Keratinocyte (primary cell): ENCODE data around the gene TCHP. TPM values are rescaled to one million over a fixed set of nuclear protein-coding genes. Genes with fewer than 3 reads are reported as not detected.
A peak's percentile ranks its signal among the peaks of the same experiment; 100 is the strongest.

ENCODE experiments used
- DNase-seq: peaks from one replicate; pipeline ENCODE4 v3.0.0-alpha.2; 2011; ENCODE audit warnings: low read depth, missing footprints, low spot score
- FAIRE-seq: peaks from 2 replicates; lab custom pipeline; 2011; peaks lifted over from hg19 to GRCh38; lab: Jason Lieb, UNC
- H2AFZ ChIP-seq: 2 replicates; pipeline ENCODE4 v1.6.0; 2012; ENCODE audit warnings: low read length, control low read depth, inconsistent platforms; ENCODE audit not compliant: control insufficient read depth
- H3K27ac ChIP-seq: 2 replicates; pipeline ENCODE4 v1.5.1; 2011; ENCODE audit warnings: low read length; ENCODE audit not compliant: control insufficient read depth, insufficient read depth
- H3K27me3 ChIP-seq: 3 replicates; pipeline ENCODE4 v1.6.0; 2011; ENCODE audit warnings: low read length; ENCODE audit not compliant: control insufficient read depth, insufficient read depth; ENCODE audit errors: extremely low read depth
- H3K36me3 ChIP-seq, 2 experiments: 2 replicates in 1 of 2; 3 replicates in 1 of 2; pipeline ENCODE4 v1.5.1; 2011; ENCODE audit warnings: low read length in 2 of 2, mild to moderate bottlenecking in 1 of 2; ENCODE audit not compliant: control insufficient read depth in 2 of 2, insufficient read depth in 2 of 2; ENCODE audit errors: extremely low read depth in 1 of 2
- H3K4me1 ChIP-seq: 3 replicates; pipeline ENCODE4 v1.5.1; 2011; ENCODE audit warnings: low read length; ENCODE audit not compliant: control insufficient read depth, insufficient read depth; ENCODE audit errors: extremely low read depth
- H3K4me2 ChIP-seq: 3 replicates; pipeline ENCODE4 v1.6.0; 2011; ENCODE audit warnings: low read depth, low read length; ENCODE audit not compliant: control insufficient read depth, insufficient read depth; ENCODE audit errors: extremely low read depth
- H3K4me3 ChIP-seq, 3 experiments: fragments of 200-600 bp in 1 of 3; sonication (generic) in 1 of 3; 2 replicates in 2 of 3; 3 replicates in 1 of 3; pipeline ENCODE4 v1.5.1; 2011 to 2016; ENCODE audit warnings: low read length in 3 of 3, mild to moderate bottlenecking in 3 of 3, control low read depth in 2 of 3, inconsistent platforms in 1 of 3, low read depth in 1 of 3, mixed read lengths in 1 of 3, mixed run types in 1 of 3, moderate library complexity in 1 of 3; ENCODE audit not compliant: control insufficient read depth in 2 of 3, insufficient read depth in 2 of 3; ENCODE audit errors: extremely low read depth in 1 of 3
- H3K79me2 ChIP-seq: 2 replicates; pipeline ENCODE4 v1.6.0; 2012; ENCODE audit warnings: low read length; ENCODE audit not compliant: control insufficient read depth, insufficient read depth
- H3K9ac ChIP-seq: 3 replicates; pipeline ENCODE4 v1.6.0; 2011; ENCODE audit warnings: low read length; ENCODE audit not compliant: control insufficient read depth, insufficient read depth; ENCODE audit errors: extremely low read depth
- H3K9me1 ChIP-seq: 3 replicates; pipeline ENCODE4 v1.6.0; 2011; ENCODE audit warnings: low read length; ENCODE audit not compliant: control insufficient read depth, insufficient read depth; ENCODE audit errors: extremely low read depth
- H3K9me3 ChIP-seq: 2 replicates; pipeline ENCODE4 v1.5.1; 2012; ENCODE audit warnings: low read depth, low read length; ENCODE audit not compliant: control insufficient read depth
- H4K20me1 ChIP-seq: 3 replicates; pipeline ENCODE4 v1.6.0; 2011; ENCODE audit warnings: low read length; ENCODE audit not compliant: control insufficient read depth, insufficient read depth; ENCODE audit errors: extremely low read depth
- CTCF ChIP-seq, 3 experiments: IDR thresholded peaks in 1 of 3; conservative IDR thresholded peaks in 1 of 3; optimal IDR thresholded peaks in 1 of 3; 2 replicates in 2 of 3; 3 replicates in 1 of 3; pipeline versions ENCODE3 to v1.5.1; 2011; ENCODE audit warnings: low read length in 3 of 3, mild to moderate bottlenecking in 3 of 3, moderate library complexity in 2 of 3, control low read depth in 1 of 3, inconsistent platforms in 1 of 3; ENCODE audit not compliant: insufficient read depth in 2 of 3; ENCODE audit errors: extremely low read depth in 1 of 3
- EZH2 ChIP-seq: IDR thresholded peaks from one replicate; pipeline ENCODE4 v1.6.1; 2012; ENCODE audit warnings: inconsistent platforms, mild to moderate bottlenecking, low read length, moderate library complexity
- dilution Hi-C: fragments of 300-500 bp; cut with MboI; formaldehyde crosslinking; loops from one replicate; pipeline ENCODE4 v1.7.0; 2020; ENCODE audit warnings: low sequenced_read_pairs; ENCODE audit not compliant: extremely low pct_ligation_motif_present
- polyA plus RNA-seq, 5 experiments: library from polyadenylated mRNA; depleted of rRNA in 3 of 5; stranded (reverse) in 3 of 5; stranded (forward) in 1 of 5; unstranded in 1 of 5; fragments of >200 nt; gene quantifications; 1 replicate in 1 of 5; 2 replicates in 3 of 5; 3 replicates in 1 of 5; pipeline versions ENCODE4 v1.2.1 to v1.2.3, GENCODE V29; 2011 to 2012; ENCODE audit warnings: missing spikeins in 2 of 5, low read depth in 1 of 5, low replicate concordance in 1 of 5

TCHP gene
- polyA plus RNA-seq, 1 donor (not counting 4 experiments of a cell fraction or from before 2014, with no cell fraction given), result 9.6 TPM

GRCh38 chr12:109943811-109944210 is 43.7 kb downstream of the TCHP start:
- FAIRE-seq (no peak), DNase-seq (no peak)
- H3K79me2 ChIP-seq, result no peaks in the 10 kb centered on the region
- H3K27ac ChIP-seq, result no peak overlapping the region
- H3K36me3 ChIP-seq, result peaks cover 9 to 18% of the 10 kb centered on the region in 2 experiments
- no peaks in the 10 kb centered on the region for H3K4me1 ChIP-seq
- H3K9me1 ChIP-seq, result no peaks in the 10 kb centered on the region
- no peak overlapping the region for H3K4me2 ChIP-seq
- TF ChIP-seq CTCF (optimal IDR thresholded peaks at IDR 0.05 in 1 of 3, IDR thresholded peaks at IDR 0.05 in 1 of 3, conservative IDR thresholded peaks at IDR 0.05 in 1 of 3; ENCODE audit: extremely low read depth in 1 of 3, insufficient read depth in 2 of 3, low read length in 3 of 3) (no peak), EZH2 (no peak)
- dilution Hi-C loops, result no loop called here
- H3K4me3 ChIP-seq, result no peak overlapping the region
- H3K27me3 ChIP-seq, result no peaks in the 10 kb centered on the region
- no peaks in the 10 kb centered on the region for H3K9me3 ChIP-seq
- H3K9ac ChIP-seq, result no peak overlapping the region
- H2AFZ ChIP-seq, result no peak overlapping the region
- H4K20me1 ChIP-seq, result no peaks in the 10 kb centered on the region

GRCh38 chr12:109944561-109945359 is 44.7 kb downstream of the TCHP start:
- DNase-seq, result peak; percentile 11
- Histone ChIP-seq H3K27me3 (no peaks in the 10 kb centered on the region), H3K79me2 (no peaks in the 10 kb centered on the region), H3K9me3 (no peaks in the 10 kb centered on the region), H3K27ac (no peak overlapping the region), H3K4me2 (no peak overlapping the region), H2AFZ (no peak overlapping the region), H4K20me1 (no peaks in the 10 kb centered on the region), H3K9ac (no peak overlapping the region), H3K36me3 (peaks cover 4 to 19% of the 10 kb centered on the region in 2 experiments), H3K4me1 (no peaks in the 10 kb centered on the region), H3K4me3 (no peak overlapping the region), H3K9me1 (no peaks in the 10 kb centered on the region)
- TF ChIP-seq CTCF (optimal IDR thresholded peaks at IDR 0.05 in 1 of 3, IDR thresholded peaks at IDR 0.05 in 1 of 3, conservative IDR thresholded peaks at IDR 0.05 in 1 of 3; ENCODE audit: extremely low read depth in 1 of 3, insufficient read depth in 2 of 3, low read length in 3 of 3), result no peak
- TF ChIP-seq EZH2, result no peak
- FAIRE-seq, result no peak
- dilution Hi-C loops, result no loop called here
